ENCODE results near the gene VAC14.

Gene VAC14

DNA sequence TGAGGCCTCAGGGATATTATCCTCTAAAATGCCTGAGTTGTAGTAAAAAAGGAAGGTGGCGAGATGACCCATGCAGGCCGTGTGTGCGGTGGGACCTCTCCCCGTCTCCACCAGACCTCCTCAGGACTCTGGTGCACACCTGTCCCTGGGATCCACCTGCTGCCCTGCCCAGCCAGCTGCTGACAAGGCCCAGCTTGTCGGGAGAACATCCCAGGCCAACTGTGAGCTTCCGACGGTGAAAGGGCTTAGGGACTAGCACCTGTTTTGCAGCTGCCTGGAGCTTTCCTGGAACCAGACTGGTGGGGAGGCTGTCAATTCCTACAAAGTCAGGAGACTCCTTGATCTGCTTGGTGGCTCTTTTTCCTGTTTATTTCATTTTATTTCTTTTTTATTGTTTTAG, 143.0 kb downstream of the VAC14 start:
- DNase-seq (ENCODE audit: insufficient read length, low spot score) (no peak), FAIRE-seq (no peak)
- TF ChIP-seq POLR2AphosphoS5 (IDR thresholded peaks at IDR 0.05; ENCODE audit: low read depth, low read length) (no peak), SPI1 (IDR thresholded peaks at IDR 0.05; ENCODE audit: low read depth, low read length) (no peak), POLR2A (IDR thresholded peaks at IDR 0.05; ENCODE audit: low read depth, low read length) (no peak), PAX5 (IDR thresholded peaks at IDR 0.05; ENCODE audit: insufficient read depth, low read length, severe bottlenecking) (no peak), TAF1 (IDR thresholded peaks at IDR 0.05; ENCODE audit: low read depth, low read length) (no peak), POU2F2 (IDR thresholded peaks at IDR 0.05; ENCODE audit: low read depth, low read length) (no peak)

GRCh38 chr16:70656712-70657263, 144.2 kb downstream of the VAC14 start:
- TF ChIP-seq POLR2AphosphoS5 (IDR thresholded peaks at IDR 0.05; ENCODE audit: low read depth, low read length) (no peak), POU2F2 (IDR thresholded peaks at IDR 0.05; ENCODE audit: low read depth, low read length) (no peak), PAX5 (IDR thresholded peaks at IDR 0.05; ENCODE audit: insufficient read depth, low read length, severe bottlenecking) (no peak)
- DNase-seq (ENCODE audit: insufficient read length, low spot score) (no peak), FAIRE-seq (no peak)

GRCh38 chr16:70656065-70656711, 144.8 kb downstream of the VAC14 start:
- FAIRE-seq (no peak), DNase-seq (ENCODE audit: insufficient read length, low spot score) (no peak)
- TF ChIP-seq POLR2AphosphoS5 (IDR thresholded peaks at IDR 0.05; ENCODE audit: low read depth, low read length), result no peak
- TF ChIP-seq POLR2A (IDR thresholded peaks at IDR 0.05; ENCODE audit: low read depth, low read length), result no peak
- TF ChIP-seq TAF1 (IDR thresholded peaks at IDR 0.05; ENCODE audit: low read depth, low read length), result no peak
- TF ChIP-seq POU2F2 (IDR thresholded peaks at IDR 0.05; ENCODE audit: low read depth, low read length), result no peak

DNA sequence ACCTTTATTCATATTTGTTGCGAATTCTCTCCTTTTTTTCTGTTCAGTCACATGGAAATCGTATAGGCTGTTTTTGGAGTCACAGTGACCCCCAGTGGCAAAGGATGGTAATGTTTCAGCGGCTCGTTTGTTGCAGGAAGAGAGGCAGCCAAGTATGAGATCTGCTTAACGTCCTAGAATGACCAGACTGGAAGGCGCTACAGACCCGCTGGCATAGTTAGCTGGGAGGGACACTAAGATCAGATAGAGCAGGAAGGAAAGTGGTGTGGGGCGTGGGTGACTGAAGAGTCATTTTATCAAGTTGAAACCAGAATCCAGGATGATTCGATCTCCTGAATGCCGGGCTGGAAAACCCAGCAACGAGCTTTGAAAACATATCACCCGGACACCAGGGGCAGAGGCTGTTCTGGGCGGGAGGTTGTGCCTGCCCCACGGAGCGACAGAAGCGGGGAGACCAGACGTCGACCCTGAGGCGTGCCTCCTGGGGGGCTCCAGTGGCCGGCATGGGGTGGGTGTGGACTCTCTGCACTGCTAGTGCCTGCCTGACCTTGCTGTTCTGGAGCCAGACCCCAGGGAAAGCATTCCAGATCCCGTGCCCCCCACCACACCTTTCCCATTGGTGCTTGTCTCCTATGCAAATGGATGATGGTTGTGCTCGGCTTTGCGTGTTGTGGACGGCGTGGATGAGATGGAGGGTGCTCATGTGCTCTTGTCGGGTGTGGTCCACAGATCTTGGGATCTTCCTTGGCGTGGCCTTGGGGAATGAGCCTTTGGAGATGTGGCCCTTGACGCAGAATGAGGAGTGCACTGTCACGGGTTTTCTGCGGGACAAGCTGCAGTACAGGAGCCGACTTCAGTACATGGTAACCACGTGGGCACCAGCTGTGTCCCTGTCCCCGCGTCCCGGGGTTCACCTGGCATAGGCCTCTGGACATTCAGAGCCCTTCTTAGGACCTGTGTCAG, 146.9 kb downstream of the VAC14 start:
- peak; percentile 41 for TF ChIP-seq PAX5 (IDR thresholded peaks at IDR 0.05; ENCODE audit: insufficient read depth, low read length, severe bottlenecking)
- TF ChIP-seq SPI1 (IDR thresholded peaks at IDR 0.05; ENCODE audit: low read depth, low read length), result no peak
- TF ChIP-seq POU2F2 (IDR thresholded peaks at IDR 0.05; ENCODE audit: low read depth, low read length), result no peak
- no peak for TF ChIP-seq POLR2AphosphoS5 (IDR thresholded peaks at IDR 0.05; ENCODE audit: low read depth, low read length)
- TF ChIP-seq POLR2A (IDR thresholded peaks at IDR 0.05; ENCODE audit: low read depth, low read length), result no peak
- DNase-seq (ENCODE audit: insufficient read length, low spot score), result peak; percentile 58
- peak; percentile 96 for FAIRE-seq

DNA sequence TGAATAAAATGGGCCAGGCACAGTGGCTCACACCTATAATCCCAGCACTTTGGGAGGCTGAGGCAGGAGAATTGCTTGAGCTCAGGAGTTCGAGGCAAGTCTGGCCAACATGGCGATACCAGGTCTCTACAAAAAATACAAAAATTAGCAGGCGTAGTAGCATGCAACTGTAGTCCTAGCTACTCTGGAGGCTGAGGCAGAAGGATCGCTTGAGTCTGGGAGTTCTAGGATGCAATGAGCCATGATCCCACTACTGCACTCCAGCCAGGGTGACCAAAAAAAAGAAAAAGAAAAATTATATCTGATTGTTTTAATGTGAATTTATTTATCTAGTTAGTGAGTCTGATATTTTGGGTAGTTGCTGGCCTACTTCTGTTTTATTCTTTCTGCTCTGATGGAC, 147.6 kb downstream of the VAC14 start:
- no peak for DNase-seq (ENCODE audit: insufficient read length, low spot score)
- TF ChIP-seq POLR2A (IDR thresholded peaks at IDR 0.05; ENCODE audit: low read depth, low read length) (no peak), PAX5 (IDR thresholded peaks at IDR 0.05; ENCODE audit: insufficient read depth, low read length, severe bottlenecking) (no peak), POU2F2 (IDR thresholded peaks at IDR 0.05; ENCODE audit: low read depth, low read length) (no peak), SPI1 (IDR thresholded peaks at IDR 0.05; ENCODE audit: low read depth, low read length) (no peak), POLR2AphosphoS5 (IDR thresholded peaks at IDR 0.05; ENCODE audit: low read depth, low read length) (no peak), TAF1 (IDR thresholded peaks at IDR 0.05; ENCODE audit: low read depth, low read length) (no peak)
- no peak for FAIRE-seq

- no peak for FAIRE-seq
- no peak for DNase-seq (ENCODE audit: insufficient read length, low spot score)
- TF ChIP-seq SPI1 (IDR thresholded peaks at IDR 0.05; ENCODE audit: low read depth, low read length), result no peak
- TF ChIP-seq POU2F2 (IDR thresholded peaks at IDR 0.05; ENCODE audit: low read depth, low read length), result no peak
- TF ChIP-seq POLR2AphosphoS5 (IDR thresholded peaks at IDR 0.05; ENCODE audit: low read depth, low read length), result no peak
- no peak for TF ChIP-seq PAX5 (IDR thresholded peaks at IDR 0.05; ENCODE audit: insufficient read depth, low read length, severe bottlenecking)
- no peak for TF ChIP-seq POLR2A (IDR thresholded peaks at IDR 0.05; ENCODE audit: low read depth, low read length)
- no peak for TF ChIP-seq TAF1 (IDR thresholded peaks at IDR 0.05; ENCODE audit: low read depth, low read length)
These were observed 148.6 kb downstream of the VAC14 start for GRCh38 chr16:70652322-70652721.

DNA sequence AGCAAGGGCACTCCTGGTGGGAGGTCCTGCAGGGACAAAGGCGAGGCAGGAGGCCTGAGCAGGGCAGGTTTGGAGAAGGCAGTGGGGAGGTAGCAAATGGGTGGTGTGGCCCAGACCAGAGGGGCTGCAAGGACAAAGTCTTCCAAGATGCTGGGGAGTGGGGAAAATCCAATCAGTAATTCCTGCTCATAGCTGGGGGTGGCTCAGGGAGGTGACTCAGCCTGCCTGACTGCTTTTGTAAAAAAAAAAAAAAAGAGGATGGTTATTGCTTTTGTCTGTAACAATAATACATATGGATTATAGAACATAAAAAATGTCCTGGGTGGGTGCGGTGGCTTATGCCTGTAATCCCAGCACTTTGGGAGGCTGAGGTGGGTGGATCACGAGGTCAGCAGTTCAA, 149.4 kb downstream of the VAC14 start:
- TF ChIP-seq SPI1 (IDR thresholded peaks at IDR 0.05; ENCODE audit: low read depth, low read length) (no peak), TAF1 (IDR thresholded peaks at IDR 0.05; ENCODE audit: low read depth, low read length) (no peak), POU2F2 (IDR thresholded peaks at IDR 0.05; ENCODE audit: low read depth, low read length) (no peak)
- FAIRE-seq, result no peak
- no peak for DNase-seq (ENCODE audit: insufficient read length, low spot score)

DNA sequence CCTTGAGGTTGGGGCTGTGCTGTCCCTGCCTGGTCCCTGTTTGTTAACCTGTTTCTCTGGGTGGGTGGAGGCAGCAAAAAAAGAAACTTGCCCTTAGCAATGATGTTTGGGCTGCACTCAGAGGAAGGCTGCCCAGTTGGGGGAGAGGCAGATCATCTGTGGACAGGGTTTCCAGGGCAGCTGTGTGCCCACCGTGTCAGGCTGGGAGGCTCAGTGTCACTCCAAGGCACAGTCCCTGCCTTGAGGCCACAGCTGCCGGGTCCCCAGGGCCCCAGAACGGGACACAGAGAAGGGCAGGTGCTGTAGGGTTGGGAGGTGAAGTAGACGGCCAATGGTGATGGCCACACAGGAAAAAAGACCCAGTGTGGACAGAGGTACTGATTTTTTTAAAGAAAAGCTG, 150.7 kb downstream of the VAC14 start:
- no peak for FAIRE-seq
- no peak for DNase-seq (ENCODE audit: insufficient read length, low spot score)
- no peak for TF ChIP-seq POLR2A (IDR thresholded peaks at IDR 0.05; ENCODE audit: low read depth, low read length)
- no peak for TF ChIP-seq POLR2AphosphoS5 (IDR thresholded peaks at IDR 0.05; ENCODE audit: low read depth, low read length)

- FAIRE-seq, result no peak
- TF ChIP-seq POLR2A (IDR thresholded peaks at IDR 0.05; ENCODE audit: low read depth, low read length), result no peak
- no peak for TF ChIP-seq SPI1 (IDR thresholded peaks at IDR 0.05; ENCODE audit: low read depth, low read length)
- no peak for TF ChIP-seq PAX5 (IDR thresholded peaks at IDR 0.05; ENCODE audit: insufficient read depth, low read length, severe bottlenecking)
- TF ChIP-seq POU2F2 (IDR thresholded peaks at IDR 0.05; ENCODE audit: low read depth, low read length), result no peak
- no peak for TF ChIP-seq POLR2AphosphoS5 (IDR thresholded peaks at IDR 0.05; ENCODE audit: low read depth, low read length)
- TF ChIP-seq TAF1 (IDR thresholded peaks at IDR 0.05; ENCODE audit: low read depth, low read length), result no peak
- no peak for DNase-seq (ENCODE audit: insufficient read length, low spot score)
These were observed 151.7 kb downstream of the VAC14 start for GRCh38 chr16:70649300-70649699.

- no peak for DNase-seq (ENCODE audit: insufficient read length, low spot score)
- FAIRE-seq, result no peak
- TF ChIP-seq TAF1 (IDR thresholded peaks at IDR 0.05; ENCODE audit: low read depth, low read length) (no peak), POLR2AphosphoS5 (IDR thresholded peaks at IDR 0.05; ENCODE audit: low read depth, low read length) (no peak), POLR2A (IDR thresholded peaks at IDR 0.05; ENCODE audit: low read depth, low read length) (no peak), SPI1 (IDR thresholded peaks at IDR 0.05; ENCODE audit: low read depth, low read length) (no peak), POU2F2 (IDR thresholded peaks at IDR 0.05; ENCODE audit: low read depth, low read length) (no peak), PAX5 (IDR thresholded peaks at IDR 0.05; ENCODE audit: insufficient read depth, low read length, severe bottlenecking) (no peak)
These were observed 152.4 kb downstream of the VAC14 start for GRCh38 chr16:70648606-70649005.

Measured in GM12891 (cell line).